ENCODE measurements around the gene GSTO1. TPM values are rescaled to one million over a fixed set of nuclear protein-coding genes. Genes with fewer than 3 reads are reported as not detected.

Gene GSTO1
- total RNA-seq, 1 donor from 2014 or later = 140 TPM

DNA sequence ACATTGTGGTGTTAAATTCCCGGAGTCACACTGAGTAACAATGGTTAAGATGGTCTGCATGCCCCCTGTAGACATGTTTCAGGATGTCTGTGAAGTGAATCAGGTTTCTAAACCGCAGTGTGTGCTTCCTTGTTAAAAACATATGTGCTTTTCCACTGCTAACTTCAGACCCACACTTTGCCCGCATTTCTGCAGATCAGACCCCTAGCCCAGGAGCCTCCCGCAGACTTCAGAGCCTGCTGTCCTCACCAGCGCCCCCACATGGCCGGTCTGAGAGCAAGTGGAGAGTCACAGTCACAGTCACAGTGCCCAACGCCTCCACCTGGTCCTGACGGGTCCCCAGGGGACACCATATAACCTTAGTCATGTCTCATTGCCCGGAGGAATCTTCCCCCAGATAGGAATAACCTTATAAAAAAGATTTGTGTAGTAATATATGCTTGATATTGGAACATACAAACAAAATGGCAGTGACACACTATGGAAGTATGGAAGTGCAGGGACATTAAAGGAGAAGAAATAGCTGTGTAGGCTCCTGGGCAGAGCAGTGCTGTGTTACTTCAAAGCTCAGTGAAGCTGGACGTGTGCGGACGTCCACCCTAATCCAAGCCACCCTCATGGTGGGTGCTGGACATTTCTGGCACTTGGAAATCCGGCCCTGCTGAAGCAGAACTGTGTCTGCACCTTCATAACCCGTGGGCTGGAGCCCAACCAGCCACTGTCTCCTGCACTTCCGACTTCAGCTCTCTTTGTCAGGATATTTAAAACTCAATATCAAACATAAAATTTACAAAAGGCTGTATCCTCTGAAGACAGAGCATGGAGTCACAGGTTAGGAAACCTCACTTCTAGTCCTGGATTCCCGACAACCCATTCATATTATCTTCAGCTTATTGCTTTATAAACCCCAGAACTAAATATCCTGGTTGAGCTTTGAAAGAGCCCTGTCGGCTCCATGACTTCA is 43.3 kb downstream of the GSTO1 start:
- Mint-ChIP-seq H3K36me3 (ENCODE audit: low read depth) (peaks cover 2% of the 10 kb centered on the region), H3K4me1 (peaks cover 31% of the 10 kb centered on the region), H3K27me3 (no peaks in the 10 kb centered on the region), H3K27ac (no peak overlapping the region), H3K4me3 (no peak overlapping the region), H3K9me3 (no peaks in the 10 kb centered on the region)
- intact Hi-C loops (cut with micrococcal nuclease) = no loop called here
- DNase-seq = peak; percentile 76

DNA sequence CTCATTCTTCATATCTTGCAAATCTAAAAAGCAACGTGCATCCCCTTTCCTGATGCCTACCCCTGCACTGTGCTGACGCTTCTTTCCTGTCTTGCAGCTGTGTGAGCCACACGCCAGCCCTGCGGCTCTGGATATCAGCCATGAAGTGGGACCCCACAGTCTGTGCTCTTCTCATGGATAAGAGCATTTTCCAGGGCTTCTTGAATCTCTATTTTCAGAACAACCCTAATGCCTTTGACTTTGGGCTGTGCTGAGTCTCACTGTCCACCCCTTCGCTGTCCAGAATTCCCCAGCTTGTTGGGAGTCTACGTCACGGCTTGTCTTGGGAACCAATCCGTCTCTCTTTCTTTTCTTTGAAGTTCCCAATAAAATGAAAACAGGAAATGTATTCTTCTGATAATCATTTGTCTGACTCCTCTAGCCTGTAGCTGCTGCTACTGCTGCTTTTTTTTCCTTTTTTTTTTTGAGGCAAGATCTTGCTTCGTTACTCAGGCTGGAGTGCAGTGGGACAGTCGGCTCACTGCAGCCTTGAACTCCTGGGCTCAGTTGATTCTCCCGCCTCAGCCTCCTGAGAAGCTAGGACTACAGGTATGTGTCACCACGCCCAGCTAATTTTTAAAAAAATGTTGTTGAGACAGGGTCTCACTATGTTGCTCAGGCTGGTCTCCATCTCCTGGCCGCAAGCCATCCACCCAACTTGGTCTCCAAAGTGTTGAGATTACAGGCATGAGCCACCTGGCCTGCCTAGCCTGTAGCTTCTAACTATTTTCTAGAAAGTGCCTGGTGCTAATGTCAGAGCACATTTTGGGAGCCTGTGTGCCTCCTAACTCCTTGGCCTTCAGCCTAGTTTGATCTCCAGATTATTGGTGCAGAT is 44.6 kb downstream of the GSTO1 start:
- Mint-ChIP-seq H3K4me3 (no peak overlapping the region), H3K4me1 (peaks cover 35% of the 10 kb centered on the region), H3K36me3 (ENCODE audit: low read depth) (peaks cover 6% of the 10 kb centered on the region), H3K27ac (peak overlapping the region; percentile 75), H3K9me3 (no peaks in the 10 kb centered on the region), H3K27me3 (no peaks in the 10 kb centered on the region)
- no peak for DNase-seq
- intact Hi-C loops (cut with micrococcal nuclease) = no loop called here

DNA sequence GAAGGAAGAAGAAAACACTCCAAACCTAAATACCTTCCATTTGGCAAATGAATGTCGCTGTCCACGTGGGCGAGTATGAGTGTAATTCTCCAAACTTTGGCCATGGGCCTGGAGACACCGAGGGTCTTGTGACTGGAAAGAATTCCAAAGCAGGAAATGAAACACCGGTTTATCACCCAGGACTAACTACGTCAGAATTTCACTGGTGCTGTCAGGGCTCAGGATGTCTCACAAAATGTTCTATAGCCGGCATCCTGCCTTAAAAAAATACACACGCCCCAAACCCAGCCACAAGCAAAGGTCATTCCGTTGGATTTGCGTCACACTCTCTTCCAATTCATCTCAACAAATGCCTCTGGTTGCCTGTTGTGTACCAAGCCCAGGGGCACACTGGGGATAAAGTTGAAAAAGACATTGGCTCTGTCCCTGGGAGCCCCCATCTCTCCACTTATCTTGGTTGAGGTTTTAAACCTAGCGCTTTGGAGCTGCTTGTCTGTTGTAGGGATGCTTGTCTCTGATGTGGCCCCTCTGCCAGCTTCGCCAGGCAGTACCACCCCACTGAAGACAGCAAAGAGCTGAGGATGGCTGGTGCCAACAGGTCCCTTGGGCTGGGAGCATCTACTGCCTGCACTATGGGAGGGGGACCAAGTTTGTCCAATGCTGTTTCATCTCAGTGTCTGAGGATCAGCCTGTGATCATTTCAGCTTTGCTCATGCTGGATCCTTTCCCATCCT is 45.5 kb downstream of the GSTO1 start:
- peak overlapping the region; percentile 75 for H3K27ac Mint-ChIP-seq
- intact Hi-C loops (cut with micrococcal nuclease) = no loop called here
- H3K9me3 Mint-ChIP-seq = no peaks in the 10 kb centered on the region
- peak overlapping the region; percentile 27 for H3K4me3 Mint-ChIP-seq
- H3K4me1 Mint-ChIP-seq = peaks cover 35% of the 10 kb centered on the region
- no peaks in the 10 kb centered on the region for H3K27me3 Mint-ChIP-seq
- peaks cover 6% of the 10 kb centered on the region for H3K36me3 Mint-ChIP-seq (ENCODE audit: low read depth)
- peak; percentile 68 for DNase-seq

DNA sequence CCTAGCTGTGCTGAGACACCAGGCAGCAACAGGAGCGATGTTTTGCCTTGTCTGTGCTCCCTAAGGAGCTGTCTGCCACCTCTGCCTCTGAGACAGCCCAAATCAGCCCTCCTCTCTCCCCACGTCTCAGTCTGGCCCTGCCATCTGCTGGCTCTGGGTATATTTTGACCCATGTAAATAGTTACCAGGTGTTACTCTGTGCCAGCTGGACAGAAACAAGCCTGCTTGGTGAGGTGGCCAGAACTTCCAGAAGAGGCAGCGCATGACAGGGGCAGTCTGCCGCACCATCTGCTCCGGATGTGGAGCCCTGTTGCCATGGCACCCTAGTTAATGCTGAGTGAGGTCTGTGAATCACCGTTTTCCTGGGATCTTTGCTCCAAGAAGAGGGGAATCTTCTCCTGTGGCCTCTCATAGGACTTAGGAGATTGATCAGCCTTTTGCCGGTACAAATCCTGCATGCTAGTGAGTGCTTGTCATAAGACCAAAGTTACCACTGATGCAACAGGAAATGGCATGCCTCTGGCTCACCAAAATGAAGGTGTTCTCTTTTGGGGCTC is 46.1 kb downstream of the GSTO1 start:
- peaks cover 6% of the 10 kb centered on the region for H3K36me3 Mint-ChIP-seq (ENCODE audit: low read depth)
- DNase-seq = peak; percentile 79
- no peaks in the 10 kb centered on the region for H3K9me3 Mint-ChIP-seq
- peaks cover 37% of the 10 kb centered on the region for H3K4me1 Mint-ChIP-seq
- H3K27ac Mint-ChIP-seq = peak overlapping the region; percentile 75
- peak overlapping the region; percentile 19 for H3K4me3 Mint-ChIP-seq
- intact Hi-C loops (cut with micrococcal nuclease) = loop anchor here (1.0 kb wide), 1 partner anchor 52 kb away; the partner anchor contains the start of gene CFAP58
- H3K27me3 Mint-ChIP-seq = no peaks in the 10 kb centered on the region

DNA sequence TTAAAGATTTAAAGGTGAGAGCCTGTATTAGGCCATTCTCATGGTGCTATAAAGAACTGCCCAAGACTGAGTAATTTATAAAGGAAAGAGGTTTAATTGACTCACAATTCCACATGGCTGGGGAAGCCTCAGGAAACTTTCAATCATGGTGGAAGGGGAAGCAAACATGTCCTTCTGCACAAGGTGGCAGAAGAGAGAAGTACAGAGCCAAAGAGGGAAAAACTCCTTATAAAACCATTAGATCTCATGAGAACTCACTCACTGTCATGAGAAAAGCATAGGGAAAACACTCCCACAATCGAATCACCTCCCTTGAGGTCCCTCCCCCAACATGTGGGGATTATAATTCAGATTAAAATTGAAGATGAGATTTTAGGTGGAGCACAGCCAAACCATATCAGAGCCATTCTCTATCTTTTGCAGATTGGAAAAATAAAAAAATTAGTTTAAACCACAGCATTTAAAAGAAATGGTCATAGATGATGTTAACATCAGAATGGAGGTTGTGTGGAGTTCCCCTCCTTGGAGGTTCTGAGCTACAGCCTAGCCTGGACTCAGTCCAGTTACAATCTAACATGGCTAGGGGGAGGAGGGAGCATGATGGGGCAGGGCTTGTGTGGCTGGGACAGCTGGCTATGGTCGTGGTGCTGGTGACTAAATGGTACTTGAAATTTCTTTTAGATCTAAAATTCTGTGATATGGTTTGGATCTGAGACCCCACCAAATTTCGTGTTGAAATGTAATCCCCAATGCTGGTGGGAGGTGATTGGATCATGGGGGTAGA is 47.4 kb downstream of the GSTO1 start:
- peaks cover 6% of the 10 kb centered on the region for H3K36me3 Mint-ChIP-seq (ENCODE audit: low read depth)
- no peaks in the 10 kb centered on the region for H3K27me3 Mint-ChIP-seq
- no peak for DNase-seq
- H3K4me1 Mint-ChIP-seq = peaks cover 46% of the 10 kb centered on the region
- H3K4me3 Mint-ChIP-seq = no peak overlapping the region
- intact Hi-C loops (cut with micrococcal nuclease) = loop anchor here (1.0 kb wide), 1 partner anchor 51 kb away; the partner anchor contains the start of gene CFAP58
- H3K9me3 Mint-ChIP-seq = no peaks in the 10 kb centered on the region
- H3K27ac Mint-ChIP-seq = no peak overlapping the region

DNA sequence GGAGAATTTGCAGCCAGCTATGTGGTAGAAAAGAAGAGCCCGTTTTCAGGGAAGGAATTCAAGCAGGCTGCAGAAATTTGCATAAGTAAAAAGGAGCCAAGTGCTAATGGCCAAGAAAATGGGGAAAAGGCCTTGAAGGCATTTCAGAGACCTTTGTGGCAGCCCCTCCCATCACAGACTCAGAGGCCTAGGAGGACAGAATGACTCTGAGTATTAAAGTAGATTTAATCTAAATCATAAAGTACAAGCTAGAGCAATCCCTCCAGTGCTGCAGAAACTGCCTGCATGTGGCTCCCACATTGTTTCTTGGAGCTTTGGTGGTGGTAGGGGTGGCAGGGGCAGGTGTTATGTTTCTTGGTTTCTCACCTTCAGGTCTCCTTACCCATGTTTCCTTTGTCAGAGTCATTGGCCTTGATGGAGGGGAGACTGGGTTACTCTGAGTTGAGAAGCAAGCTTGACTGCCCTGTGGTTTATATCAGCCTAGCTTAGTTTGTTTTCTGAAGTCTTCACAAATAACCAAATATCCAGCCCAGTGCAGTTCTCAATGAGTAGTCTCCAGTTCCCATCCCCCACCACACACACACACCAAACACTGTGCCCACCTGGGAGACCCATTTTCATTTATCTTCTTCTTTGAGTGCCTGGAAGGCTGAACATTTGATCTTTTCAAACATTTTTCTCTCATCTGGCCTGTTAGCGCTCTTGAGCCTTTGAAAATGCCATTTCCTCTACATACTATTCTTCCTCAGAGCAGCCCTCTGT is 49.1 kb downstream of the GSTO1 start:
- intact Hi-C loops (cut with micrococcal nuclease) = loop anchor here (2.0 kb wide), 1 partner anchor 13 kb away; no protein-coding TSS in a partner anchor
- Mint-ChIP-seq H3K9me3 (no peaks in the 10 kb centered on the region), H3K4me3 (no peak overlapping the region), H3K4me1 (peaks cover 62% of the 10 kb centered on the region), H3K27me3 (no peaks in the 10 kb centered on the region), H3K27ac (peak overlapping the region; percentile 35), H3K36me3 (ENCODE audit: low read depth) (peaks cover 11% of the 10 kb centered on the region)
- DNase-seq = no peak

DNA sequence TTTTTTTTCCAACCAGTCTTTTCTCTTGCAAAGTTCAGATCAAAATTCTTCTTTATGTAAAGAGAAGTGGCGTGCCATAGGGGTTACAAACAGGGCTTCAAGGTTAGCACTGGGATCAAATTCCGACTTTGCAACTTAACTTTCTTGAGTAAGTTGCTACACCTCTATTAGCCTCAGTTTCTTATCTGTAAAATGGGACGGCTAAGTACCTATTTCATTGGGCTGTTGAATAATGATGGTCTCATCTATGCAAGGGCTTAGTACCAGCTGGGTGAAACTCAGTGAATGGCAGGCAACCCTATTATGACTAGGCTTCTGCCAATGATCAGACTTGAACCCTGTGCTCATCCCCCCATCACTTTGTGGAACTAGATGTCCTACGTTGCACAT is 49.7 kb downstream of the GSTO1 start:
- no peaks in the 10 kb centered on the region for H3K9me3 Mint-ChIP-seq
- peak overlapping the region; percentile 35 for H3K27ac Mint-ChIP-seq
- intact Hi-C loops (cut with micrococcal nuclease) = loop anchor here (2.0 kb wide), 1 partner anchor 14 kb away; no protein-coding TSS in a partner anchor
- no peaks in the 10 kb centered on the region for H3K27me3 Mint-ChIP-seq
- DNase-seq = no peak
- no peak overlapping the region for H3K4me3 Mint-ChIP-seq
- peaks cover 14% of the 10 kb centered on the region for H3K36me3 Mint-ChIP-seq (ENCODE audit: low read depth)
- H3K4me1 Mint-ChIP-seq = peaks cover 62% of the 10 kb centered on the region

DNA sequence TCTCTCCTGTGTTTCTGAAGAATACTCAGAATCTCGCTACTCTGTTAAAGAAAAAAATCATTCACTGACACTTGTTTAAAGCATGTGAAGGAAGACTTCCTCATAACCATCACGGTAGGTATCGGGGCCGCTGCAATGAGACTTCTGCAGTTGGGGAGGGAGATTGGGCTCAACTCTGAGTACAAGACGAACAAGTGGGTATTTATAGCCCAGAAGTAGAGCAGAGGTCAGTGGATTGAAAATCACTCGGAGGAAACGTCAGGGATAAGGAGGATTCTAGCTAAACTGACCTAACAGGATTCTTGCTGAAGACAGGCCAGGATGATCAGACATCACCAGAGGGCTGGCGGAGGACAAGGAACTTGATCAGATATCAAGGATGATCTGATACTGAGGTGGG is 50.2 kb downstream of the GSTO1 start:
- intact Hi-C loops (cut with micrococcal nuclease) = loop anchor here (1.0 to 2.0 kb wide), 2 partner anchors 14 to 45 kb away; no protein-coding TSS in a partner anchor

DNA sequence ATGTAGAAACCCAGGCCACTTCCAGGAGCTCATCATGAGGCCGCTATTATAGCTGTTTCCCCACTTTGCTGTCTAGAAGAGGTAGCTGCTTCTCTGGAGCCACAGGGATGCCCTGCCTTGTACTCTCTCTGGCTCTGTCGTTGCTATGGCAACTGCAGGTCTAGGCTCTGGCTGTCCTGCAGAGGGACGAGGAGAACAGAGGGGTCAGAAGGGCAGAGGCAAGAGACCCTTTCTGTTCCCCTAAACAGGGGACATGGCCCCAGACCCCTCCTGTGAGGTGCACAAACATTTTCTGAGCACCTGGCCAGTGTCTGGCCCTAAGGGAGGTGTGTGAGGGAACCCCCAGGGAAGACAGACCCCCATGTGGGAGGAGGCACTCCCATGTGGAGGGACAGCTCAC is 52.2 kb downstream of the GSTO1 start:
- peak; percentile 59 for DNase-seq
- no peak overlapping the region for H3K4me3 Mint-ChIP-seq
- H3K27ac Mint-ChIP-seq = no peak overlapping the region
- intact Hi-C loops (cut with micrococcal nuclease) = no loop called here
- peaks cover 56% of the 10 kb centered on the region for H3K4me1 Mint-ChIP-seq
- H3K27me3 Mint-ChIP-seq = no peaks in the 10 kb centered on the region
- H3K9me3 Mint-ChIP-seq = no peaks in the 10 kb centered on the region
- peaks cover 29% of the 10 kb centered on the region for H3K36me3 Mint-ChIP-seq (ENCODE audit: low read depth)

More for the DNA sequence above, 50.2 kb downstream of the GSTO1 start:
- Mint-ChIP-seq H3K4me3 (no peak overlapping the region), H3K27ac (no peak overlapping the region), H3K27me3 (no peaks in the 10 kb centered on the region), H3K4me1 (peaks cover 61% of the 10 kb centered on the region), H3K36me3 (ENCODE audit: low read depth) (peaks cover 17% of the 10 kb centered on the region), H3K9me3 (no peaks in the 10 kb centered on the region)
- DNase-seq = no peak

DNA sequence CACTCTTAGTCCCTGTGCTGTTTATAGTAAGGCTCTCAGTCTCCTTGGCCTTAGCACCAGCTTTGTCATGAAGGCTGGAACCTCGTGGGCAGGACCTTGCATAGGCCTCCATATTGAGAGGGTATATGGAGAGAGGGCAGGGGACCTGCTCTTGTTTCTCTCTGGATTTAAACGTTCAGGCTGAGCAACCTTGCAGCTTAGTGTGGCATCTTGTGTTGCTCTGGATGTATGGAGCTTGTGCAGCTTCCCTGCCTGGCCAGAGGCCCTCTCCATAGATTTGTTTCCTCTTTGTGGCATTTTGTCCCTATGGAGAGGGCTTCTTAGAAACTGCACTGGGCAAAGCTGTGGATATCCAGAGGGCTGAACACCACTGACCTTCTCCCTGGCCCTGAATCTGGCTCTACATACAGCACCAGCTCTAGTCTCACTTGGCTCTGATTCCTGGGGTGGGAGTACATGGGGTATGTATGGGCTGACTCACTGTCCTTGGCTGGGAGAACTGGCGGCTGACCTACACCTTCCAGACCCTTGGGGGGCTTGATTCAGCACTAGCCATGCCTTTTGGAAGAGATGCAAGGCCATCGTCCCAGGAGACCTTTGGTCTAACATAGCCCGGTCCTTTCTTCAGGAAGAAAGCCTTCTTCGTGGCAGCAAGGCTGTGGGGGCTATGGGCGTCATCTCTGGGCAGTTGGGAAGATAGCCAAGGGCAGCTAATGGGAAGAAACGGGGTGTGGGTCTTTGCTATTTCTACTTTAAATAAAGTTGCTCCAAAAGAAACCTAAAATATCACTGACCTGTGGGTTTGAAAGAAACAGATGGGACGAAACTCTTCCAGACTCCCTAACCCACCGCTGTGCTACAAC is 53.1 kb downstream of the GSTO1 start:
- DNase-seq = peak; percentile 60
- Mint-ChIP-seq H3K4me3 (peak overlapping the region; percentile 78), H3K27ac (peak overlapping the region; percentile 71), H3K36me3 (ENCODE audit: low read depth) (peaks cover 38% of the 10 kb centered on the region), H3K9me3 (no peaks in the 10 kb centered on the region), H3K27me3 (no peaks in the 10 kb centered on the region), H3K4me1 (peaks cover 61% of the 10 kb centered on the region)
- intact Hi-C loops (cut with micrococcal nuclease) = loop anchor here (1.0 kb wide), 3 partner anchors 21 to 43 kb away; partner anchors contain the start of gene ITPRIP

DNA sequence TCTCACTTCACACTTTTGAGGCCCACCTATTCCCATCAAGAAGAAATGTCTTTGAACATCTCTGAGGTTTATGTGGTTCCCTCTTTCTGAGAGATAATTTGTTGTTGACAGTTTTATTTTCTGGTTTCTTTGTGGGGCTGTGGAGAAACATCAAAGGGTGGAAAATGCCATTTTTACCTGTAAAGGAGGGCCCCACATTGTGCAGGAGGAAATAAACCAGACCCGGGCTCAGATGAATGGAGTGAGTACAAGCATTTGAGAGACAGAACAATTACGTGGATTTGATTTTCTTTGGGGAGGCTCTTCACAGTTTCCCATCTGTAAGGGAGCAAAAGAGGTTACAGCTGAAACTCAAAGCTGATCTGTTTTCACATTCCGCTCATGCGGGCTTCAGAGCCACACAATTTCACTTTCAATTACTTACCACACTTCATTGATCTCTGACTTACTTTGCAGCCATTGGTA is 53.8 kb downstream of the GSTO1 start:
- H3K4me3 Mint-ChIP-seq = peak overlapping the region; percentile 78
- peak; percentile 86 for DNase-seq
- H3K36me3 Mint-ChIP-seq (ENCODE audit: low read depth) = peaks cover 41% of the 10 kb centered on the region

More for the DNA sequence above, 53.8 kb downstream of the GSTO1 start:
- Mint-ChIP-seq H3K27ac (peak overlapping the region; percentile 71), H3K9me3 (no peaks in the 10 kb centered on the region), H3K4me1 (peaks cover 64% of the 10 kb centered on the region), H3K27me3 (no peaks in the 10 kb centered on the region)
- intact Hi-C loops (cut with micrococcal nuclease) = loop anchor here (1.0 kb wide), 3 partner anchors 21 to 43 kb away; partner anchors contain the start of gene ITPRIP
